Endothelial cell of umbilical vein (primary cell): Measurements from ENCODE around the gene RUNX2.

Experiments
- CTCF ChIP-seq, 2 donors: IDR thresholded peaks; 1 replicate in 1 of 2; 2 replicates in 1 of 2; pipeline ENCODE4 v1.5.1; 2011; ENCODE audit warnings: low read length in 2 of 2, mild to moderate bottlenecking in 2 of 2, moderate library complexity in 2 of 2, control low read depth in 1 of 2, inconsistent platforms in 1 of 2, low read depth in 1 of 2; ENCODE audit not compliant: insufficient read depth in 1 of 2; ENCODE audit errors: extremely low read depth in 1 of 2
- EZH2 ChIP-seq: IDR thresholded peaks from 2 replicates; pipeline ENCODE4 v1.6.1; 2012; ENCODE audit warnings: borderline replicate concordance, low read depth, mild to moderate bottlenecking, moderate library complexity, low read length, inconsistent platforms; ENCODE audit not compliant: severe bottlenecking
- GATA2 ChIP-seq: IDR thresholded peaks from 2 replicates; pipeline ENCODE4 v1.7.0; 2011; ENCODE audit warnings: low read depth, mild to moderate bottlenecking, moderate library complexity, mixed read lengths, low read length; ENCODE audit not compliant: insufficient read length, insufficient read depth
- JUN ChIP-seq: IDR thresholded peaks from 2 replicates; pipeline ENCODE4 v1.6.1; 2011; ENCODE audit warnings: borderline replicate concordance, low read depth; ENCODE audit not compliant: insufficient read length, insufficient read depth
- MYC ChIP-seq: IDR thresholded peaks from one replicate; pipeline ENCODE4 v1.6.1; 2011; ENCODE audit warnings: mild to moderate bottlenecking, low read depth, low read length
- POLR2A ChIP-seq: IDR thresholded peaks from 2 replicates; pipeline ENCODE4 v1.6.1; 2012; ENCODE audit warnings: low read depth, mild to moderate bottlenecking, control low read depth, low read length
- POLR2AphosphoS5 ChIP-seq: IDR thresholded peaks from 2 replicates; pipeline ENCODE4 v1.6.1; 2012; ENCODE audit warnings: low read depth, mild to moderate bottlenecking, control low read depth, low read length, moderate library complexity; ENCODE audit not compliant: insufficient read depth
- TF ChIP-seq, protein P1 (sequence below): IDR thresholded peaks from 2 replicates; pipeline ENCODE4 v1.6.1; 2011; ENCODE audit not compliant: insufficient read depth, insufficient read length

- no peak for TF ChIP-seq CTCF (IDR thresholded peaks at IDR 0.05; ENCODE audit: extremely low read depth in 1 of 2, insufficient read depth in 1 of 2, low read depth in 1 of 2, low read length in 2 of 2)
- TF ChIP-seq EZH2, result no peak
- TF ChIP-seq, protein P1, sequence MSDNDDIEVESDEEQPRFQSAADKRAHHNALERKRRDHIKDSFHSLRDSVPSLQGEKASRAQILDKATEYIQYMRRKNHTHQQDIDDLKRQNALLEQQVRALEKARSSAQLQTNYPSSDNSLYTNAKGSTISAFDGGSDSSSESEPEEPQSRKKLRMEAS, result no peak
- TF ChIP-seq JUN, result no peak
- TF ChIP-seq POLR2A, result no peak
- no peak for TF ChIP-seq POLR2AphosphoS5
- no peak for TF ChIP-seq MYC
- TF ChIP-seq GATA2, result no peak
These were observed 174.3 kb downstream of the RUNX2 start for GRCh38 chr6:45502456-45502855.
